GM12892 (cell line): ENCODE data around the gene MME.

Source experiments
- POLR2A ChIP-seq: IDR thresholded peaks from 2 replicates; pipeline ENCODE4 v1.6.1; 2011; ENCODE audit warnings: low read depth, low read length, control low read depth
- TAF1 ChIP-seq: IDR thresholded peaks from 2 replicates; pipeline ENCODE4 v1.6.1; 2011; ENCODE audit warnings: low read depth, mild to moderate bottlenecking, control low read depth, low read length, borderline replicate concordance

DNA sequence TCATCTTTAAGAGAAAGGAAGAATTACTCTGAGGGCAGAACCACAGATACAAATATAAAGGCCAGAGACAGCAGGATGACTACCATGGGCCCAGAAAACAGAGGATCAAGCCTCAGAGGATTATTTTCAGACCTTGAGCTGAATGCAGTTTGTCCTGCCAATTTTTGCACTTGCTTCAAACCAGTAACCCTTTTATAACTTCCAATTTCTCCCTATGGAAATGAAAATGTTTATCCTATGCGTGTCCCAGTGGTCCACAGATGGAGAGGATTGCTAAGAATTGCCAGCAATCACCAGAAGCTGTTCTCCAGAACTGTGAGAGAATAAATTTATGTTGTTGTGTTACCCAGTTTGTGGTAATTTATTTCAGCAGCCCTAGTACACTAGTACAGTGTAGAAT is 26.4 kb upstream of the MME start:
- TF ChIP-seq POLR2A (no peak), TAF1 (no peak)
